ENCODE measurements around the gene TAF4B.

Gene TAF4B

GRCh38 chr18:26312199-26312598, 86.0 kb downstream of the TAF4B start:
- Histone ChIP-seq H3K27ac (ENCODE audit: low read depth, low read length) (no peak overlapping the region), H3K4me1 (ENCODE audit: insufficient read depth, low read length) (no peaks in the 10 kb centered on the region), H3K27me3 (ENCODE audit: control insufficient read depth in 1 of 2, insufficient read depth in 2 of 2, low read length in 2 of 2) (no peaks in the 10 kb centered on the region), H3K9me3 (ENCODE audit: low read length) (no peaks in the 10 kb centered on the region), H3K9ac (ENCODE audit: low read length) (no peak overlapping the region), H3K4me3 (ENCODE audit: low read depth in 1 of 2, low read length in 2 of 2) (no peak overlapping the region), H3K36me3 (ENCODE audit: insufficient read depth, low read length) (no peaks in the 10 kb centered on the region)

DNA sequence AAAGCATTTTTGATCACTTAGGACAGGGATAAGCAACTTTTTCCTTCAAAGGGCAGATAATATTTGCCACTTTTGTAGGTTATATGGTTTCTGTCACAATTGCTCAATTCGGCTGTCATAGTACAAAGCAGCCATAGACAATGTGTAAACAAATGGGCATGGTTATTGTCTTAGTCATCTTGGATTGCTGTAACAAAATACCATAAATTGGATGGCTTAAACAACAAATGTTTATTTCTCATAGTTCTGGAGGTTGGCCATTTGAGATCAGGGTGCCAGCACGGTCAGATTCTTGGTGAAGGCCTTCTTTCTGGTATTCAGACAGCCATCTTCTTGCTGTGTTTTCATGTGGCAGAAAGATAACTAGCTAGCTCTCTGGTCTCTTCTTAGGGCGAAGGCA, 91.2 kb downstream of the TAF4B start:
- no peaks in the 10 kb centered on the region for H3K4me1 ChIP-seq (ENCODE audit: insufficient read depth, low read length)
- no peaks in the 10 kb centered on the region for H3K27me3 ChIP-seq (ENCODE audit: control insufficient read depth in 1 of 2, insufficient read depth in 2 of 2, low read length in 2 of 2)
- peaks cover 4% of the 10 kb centered on the region for H3K36me3 ChIP-seq (ENCODE audit: insufficient read depth, low read length)
- H3K9me3 ChIP-seq (ENCODE audit: low read length), result no peaks in the 10 kb centered on the region
- H3K27ac ChIP-seq (ENCODE audit: low read depth, low read length), result no peak overlapping the region
- no peak overlapping the region for H3K9ac ChIP-seq (ENCODE audit: low read length)
- no peak overlapping the region for H3K4me3 ChIP-seq (ENCODE audit: low read depth in 1 of 2, low read length in 2 of 2)

- H3K36me3 ChIP-seq (ENCODE audit: insufficient read depth, low read length), result peaks cover 4% of the 10 kb centered on the region
- H3K9ac ChIP-seq (ENCODE audit: low read length), result no peak overlapping the region
- H3K27ac ChIP-seq (ENCODE audit: low read depth, low read length), result no peak overlapping the region
- no peaks in the 10 kb centered on the region for H3K27me3 ChIP-seq (ENCODE audit: control insufficient read depth in 1 of 2, insufficient read depth in 2 of 2, low read length in 2 of 2)
- H3K4me3 ChIP-seq (ENCODE audit: low read depth in 1 of 2, low read length in 2 of 2), result no peak overlapping the region
- no peaks in the 10 kb centered on the region for H3K9me3 ChIP-seq (ENCODE audit: low read length)
- H3K4me1 ChIP-seq (ENCODE audit: insufficient read depth, low read length), result no peaks in the 10 kb centered on the region
Observed at GRCh38 chr18:26320686-26321085, 94.4 kb downstream of the TAF4B start.

DNA sequence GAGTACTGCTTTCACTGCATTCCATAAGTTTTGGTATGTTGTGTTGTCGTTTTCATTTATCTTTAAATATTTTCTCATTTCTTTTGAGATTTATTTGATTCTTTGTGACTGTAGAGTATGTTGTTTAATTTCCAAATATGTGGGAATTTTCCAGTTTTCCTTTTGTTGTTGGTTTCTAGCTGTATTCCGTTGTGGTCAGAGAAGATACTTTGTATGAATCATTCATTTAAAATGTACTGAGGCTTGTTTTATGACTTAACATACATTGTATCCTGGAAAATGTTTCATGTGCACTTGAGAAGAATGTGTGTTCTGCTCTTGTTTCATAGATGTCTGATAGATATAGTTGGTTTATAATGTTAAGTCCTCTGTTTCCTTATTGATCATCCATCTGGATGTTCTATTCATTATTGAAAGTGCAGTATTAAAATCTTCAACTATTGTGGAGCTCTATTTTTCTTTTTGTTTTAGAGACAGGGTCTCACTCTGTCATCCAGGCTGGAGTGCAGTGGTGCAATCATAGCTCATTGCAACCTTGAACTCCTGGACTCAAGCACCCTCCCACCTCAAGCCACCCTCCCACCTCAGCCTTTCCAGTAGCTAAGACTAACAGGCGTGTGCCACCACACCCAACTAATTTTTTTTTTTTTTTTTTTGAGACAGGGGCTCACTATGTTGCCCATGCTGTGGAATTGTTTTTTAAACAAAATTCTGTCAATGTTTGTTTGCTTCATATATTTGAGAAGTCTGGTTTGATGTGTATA, 96.8 kb downstream of the TAF4B start:
- Histone ChIP-seq H3K4me1 (ENCODE audit: insufficient read depth, low read length) (no peaks in the 10 kb centered on the region), H3K9ac (ENCODE audit: low read length) (no peak overlapping the region), H3K4me3 (ENCODE audit: low read depth in 1 of 2, low read length in 2 of 2) (no peak overlapping the region), H3K9me3 (ENCODE audit: low read length) (no peaks in the 10 kb centered on the region), H3K27ac (ENCODE audit: low read depth, low read length) (no peak overlapping the region), H3K27me3 (ENCODE audit: control insufficient read depth in 1 of 2, insufficient read depth in 2 of 2, low read length in 2 of 2) (no peaks in the 10 kb centered on the region), H3K36me3 (ENCODE audit: insufficient read depth, low read length) (peaks cover 4% of the 10 kb centered on the region)

GRCh38 chr18:26325771-26326170, 99.5 kb downstream of the TAF4B start:
- Histone ChIP-seq H3K27ac (ENCODE audit: low read depth, low read length) (no peak overlapping the region), H3K4me1 (ENCODE audit: insufficient read depth, low read length) (no peaks in the 10 kb centered on the region), H3K9me3 (ENCODE audit: low read length) (no peaks in the 10 kb centered on the region), H3K36me3 (ENCODE audit: insufficient read depth, low read length) (peaks cover 11% of the 10 kb centered on the region), H3K27me3 (ENCODE audit: control insufficient read depth in 1 of 2, insufficient read depth in 2 of 2, low read length in 2 of 2) (no peaks in the 10 kb centered on the region), H3K4me3 (ENCODE audit: low read depth in 1 of 2, low read length in 2 of 2) (no peak overlapping the region), H3K9ac (ENCODE audit: low read length) (no peak overlapping the region)

GRCh38 chr18:26327062-26327461, 100.8 kb downstream of the TAF4B start:
- no peak overlapping the region for H3K9ac ChIP-seq (ENCODE audit: low read length)
- no peaks in the 10 kb centered on the region for H3K9me3 ChIP-seq (ENCODE audit: low read length)
- peaks cover 8% of the 10 kb centered on the region for H3K36me3 ChIP-seq (ENCODE audit: insufficient read depth, low read length)

DNA sequence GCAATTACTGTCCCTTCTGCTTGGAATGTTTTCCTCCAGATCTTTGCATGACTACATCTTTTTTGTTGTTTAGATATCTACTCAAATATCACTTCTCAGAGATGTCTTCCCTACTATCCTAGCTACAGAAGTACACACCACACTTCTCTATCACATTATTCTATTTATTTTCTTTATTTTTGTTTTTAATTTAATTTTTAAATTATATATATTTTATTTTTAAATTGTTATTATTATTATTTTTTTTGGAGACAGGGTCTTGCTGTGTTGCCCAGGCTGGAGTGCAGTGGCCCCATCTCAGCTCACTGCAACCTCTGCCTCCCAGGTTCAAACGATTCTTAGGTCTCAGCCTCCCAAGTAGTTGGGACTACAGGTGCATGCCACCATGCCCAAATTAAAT, 106.7 kb downstream of the TAF4B start:
- H3K36me3 ChIP-seq (ENCODE audit: insufficient read depth, low read length), result peaks cover 8% of the 10 kb centered on the region

More at GRCh38 chr18:26327062-26327461, 100.8 kb downstream of the TAF4B start:
- Histone ChIP-seq H3K4me1 (ENCODE audit: insufficient read depth, low read length) (no peaks in the 10 kb centered on the region), H3K27ac (ENCODE audit: low read depth, low read length) (no peak overlapping the region), H3K4me3 (ENCODE audit: low read depth in 1 of 2, low read length in 2 of 2) (no peak overlapping the region), H3K27me3 (ENCODE audit: control insufficient read depth in 1 of 2, insufficient read depth in 2 of 2, low read length in 2 of 2) (no peaks in the 10 kb centered on the region)

DNA sequence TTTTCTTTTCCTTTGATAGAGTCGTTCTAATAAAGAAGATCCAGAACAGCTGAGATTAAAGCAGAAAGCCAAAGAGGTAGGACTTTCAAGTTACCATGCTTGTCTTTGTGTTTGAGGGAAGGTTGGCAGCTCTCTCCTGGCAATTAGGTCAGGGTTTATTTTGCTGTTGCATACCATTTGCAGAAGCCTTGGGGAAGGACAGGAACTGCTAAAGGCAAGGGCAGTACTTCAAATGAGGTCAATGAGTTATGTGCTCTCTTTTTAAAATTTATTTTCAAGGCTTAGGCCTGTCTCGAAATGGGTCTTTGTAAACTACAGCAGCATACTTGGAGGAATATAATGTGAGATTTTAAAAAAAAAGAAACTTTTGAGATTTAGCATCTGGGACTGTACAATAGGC, 108.9 kb downstream of the TAF4B start:
- H3K9me3 ChIP-seq (ENCODE audit: low read length), result no peaks in the 10 kb centered on the region
- peak overlapping the region; percentile 73 for H3K27ac ChIP-seq (ENCODE audit: low read depth, low read length)
- no peaks in the 10 kb centered on the region for H3K36me3 ChIP-seq (ENCODE audit: insufficient read depth, low read length)
- H3K9ac ChIP-seq (ENCODE audit: low read length), result no peak overlapping the region
- H3K27me3 ChIP-seq (ENCODE audit: control insufficient read depth in 1 of 2, insufficient read depth in 2 of 2, low read length in 2 of 2), result no peaks in the 10 kb centered on the region
- peaks cover 25% of the 10 kb centered on the region for H3K4me1 ChIP-seq (ENCODE audit: insufficient read depth, low read length)
- peak overlapping the region in 1 of 2 donors; percentile 21 for H3K4me3 ChIP-seq (ENCODE audit: low read depth in 1 of 2, low read length in 2 of 2)

More for the DNA sequence above, 106.7 kb downstream of the TAF4B start:
- Histone ChIP-seq H3K9ac (ENCODE audit: low read length) (no peak overlapping the region), H3K4me1 (ENCODE audit: insufficient read depth, low read length) (peaks cover 25% of the 10 kb centered on the region), H3K27me3 (ENCODE audit: control insufficient read depth in 1 of 2, insufficient read depth in 2 of 2, low read length in 2 of 2) (no peaks in the 10 kb centered on the region), H3K4me3 (ENCODE audit: low read depth in 1 of 2, low read length in 2 of 2) (no peak overlapping the region), H3K27ac (ENCODE audit: low read depth, low read length) (no peak overlapping the region), H3K9me3 (ENCODE audit: low read length) (no peaks in the 10 kb centered on the region)

DNA sequence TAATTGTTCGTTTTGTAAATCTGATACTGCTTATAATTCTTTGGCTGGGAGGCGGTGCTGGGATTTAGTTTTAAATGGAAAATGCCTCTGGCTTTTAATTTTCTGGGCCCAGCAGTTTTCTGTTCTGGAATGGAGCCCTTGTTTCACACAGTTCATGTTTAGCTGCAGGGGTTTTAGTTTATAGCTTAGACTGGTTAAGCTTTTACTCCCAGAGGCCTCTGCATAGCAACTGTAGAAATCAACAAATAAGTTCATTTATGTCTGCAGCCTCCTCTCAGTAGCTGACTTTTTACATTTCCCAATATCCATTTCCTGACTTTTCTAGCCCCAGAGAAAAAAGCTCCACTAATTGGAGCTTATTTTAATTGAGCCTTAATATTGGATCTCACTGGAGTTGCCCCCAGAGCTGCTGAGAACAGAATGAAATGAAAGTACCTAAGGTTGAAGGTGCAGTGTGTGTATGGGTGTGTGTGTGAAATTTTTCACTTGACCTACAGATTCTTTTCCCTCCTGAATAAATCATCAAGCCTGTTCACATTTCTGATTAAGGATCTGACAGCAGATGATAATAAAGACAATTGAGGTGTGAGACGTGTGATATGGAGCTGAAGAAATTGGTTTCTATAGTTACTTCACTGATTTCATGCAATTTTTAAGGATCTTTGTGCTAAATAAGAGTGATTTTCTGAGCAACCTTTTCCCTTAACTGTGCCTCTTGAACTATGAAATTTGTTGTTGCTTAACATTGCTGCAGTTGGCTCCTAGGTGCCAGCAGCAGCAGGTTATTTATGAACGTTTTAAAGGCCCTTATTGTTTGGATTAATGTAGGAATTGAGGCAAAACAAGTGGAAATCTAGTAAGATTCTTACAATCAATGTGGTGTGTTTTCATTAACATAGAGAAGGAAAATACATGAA, 109.6 kb downstream of the TAF4B start:
- no peaks in the 10 kb centered on the region for H3K27me3 ChIP-seq (ENCODE audit: control insufficient read depth in 1 of 2, insufficient read depth in 2 of 2, low read length in 2 of 2)
- no peaks in the 10 kb centered on the region for H3K36me3 ChIP-seq (ENCODE audit: insufficient read depth, low read length)
- H3K27ac ChIP-seq (ENCODE audit: low read depth, low read length), result peak overlapping the region; percentile 73
- no peaks in the 10 kb centered on the region for H3K9me3 ChIP-seq (ENCODE audit: low read length)
- peak overlapping the region in 1 of 2 donors; percentile 21 for H3K4me3 ChIP-seq (ENCODE audit: low read depth in 1 of 2, low read length in 2 of 2)
- H3K9ac ChIP-seq (ENCODE audit: low read length), result peak overlapping the region; percentile 17
- peaks cover 25% of the 10 kb centered on the region for H3K4me1 ChIP-seq (ENCODE audit: insufficient read depth, low read length)

DNA sequence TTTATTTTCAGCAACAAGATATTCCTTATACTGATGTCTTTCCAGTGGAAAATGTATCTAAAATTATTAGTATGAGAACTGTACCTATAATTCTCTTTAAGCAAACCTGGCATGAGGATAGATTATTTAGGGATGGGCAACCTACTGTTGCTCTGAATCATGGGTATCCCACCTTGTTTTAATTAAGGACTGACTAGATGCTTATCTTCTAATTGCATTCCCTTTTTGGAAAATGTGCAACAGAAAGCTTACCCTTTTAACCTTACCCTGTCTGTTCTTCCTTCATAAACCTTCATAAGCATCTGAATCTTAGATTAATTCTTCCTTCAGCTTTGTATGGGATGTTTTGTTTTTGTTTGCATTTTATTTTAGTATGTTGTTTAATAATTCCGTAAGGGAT, 110.3 kb downstream of the TAF4B start:
- no peaks in the 10 kb centered on the region for H3K27me3 ChIP-seq (ENCODE audit: control insufficient read depth in 1 of 2, insufficient read depth in 2 of 2, low read length in 2 of 2)
- no peaks in the 10 kb centered on the region for H3K9me3 ChIP-seq (ENCODE audit: low read length)
- H3K36me3 ChIP-seq (ENCODE audit: insufficient read depth, low read length), result no peaks in the 10 kb centered on the region
- H3K27ac ChIP-seq (ENCODE audit: low read depth, low read length), result no peak overlapping the region
- H3K4me1 ChIP-seq (ENCODE audit: insufficient read depth, low read length), result peaks cover 25% of the 10 kb centered on the region
- H3K4me3 ChIP-seq (ENCODE audit: low read depth in 1 of 2, low read length in 2 of 2), result no peak overlapping the region
- H3K9ac ChIP-seq (ENCODE audit: low read length), result no peak overlapping the region

- H3K36me3 ChIP-seq (ENCODE audit: insufficient read depth, low read length), result no peaks in the 10 kb centered on the region
- no peaks in the 10 kb centered on the region for H3K4me1 ChIP-seq (ENCODE audit: insufficient read depth, low read length)
- no peaks in the 10 kb centered on the region for H3K9me3 ChIP-seq (ENCODE audit: low read length)
- no peak overlapping the region for H3K4me3 ChIP-seq (ENCODE audit: low read depth in 1 of 2, low read length in 2 of 2)
- no peaks in the 10 kb centered on the region for H3K27me3 ChIP-seq (ENCODE audit: control insufficient read depth in 1 of 2, insufficient read depth in 2 of 2, low read length in 2 of 2)
- no peak overlapping the region for H3K27ac ChIP-seq (ENCODE audit: low read depth, low read length)
- H3K9ac ChIP-seq (ENCODE audit: low read length), result no peak overlapping the region
Observed at GRCh38 chr18:26342646-26343045, 116.4 kb downstream of the TAF4B start.
